T-helper 2 cell treated with Interferon-gamma antibody and Interleukin-4, amounts not matched to agents 100 ng/mL and 5 ng/mL, for 36 hours (primary cell): ENCODE results near the gene REL. TPM values are rescaled to one million over a fixed set of nuclear protein-coding genes. Genes with fewer than 3 reads are reported as not detected.
"Not testable (repeated sequence)": the region's sequence is repeated elsewhere in the genome, so short reads cannot be mapped to it uniquely, and the experiment has no call there.

Experiments used
- intact Hi-C: fragments of 100-400 bp; cut with micrococcal nuclease; formaldehyde crosslinking; loops from one replicate; pipeline ENCODE4 v1.15.1; 2023
- total RNA-seq: library from RNA; stranded (reverse); gene quantifications from 2 replicates; pipeline ENCODE4 v1.2.3, GENCODE V29; 2022

The REL gene
- total RNA-seq, 1 donor from 2014 or later = 18.2 TPM

- intact Hi-C loops = no loop called here
These were observed 13.5 kb upstream of the REL start for GRCh38 chr2:60867848-60868247.

GRCh38 chr2:60868589-60869273 is 12.6 kb upstream of the REL start:
- intact Hi-C loops = no loop called here

- intact Hi-C loops = no loop called here
These were observed 8.9 kb upstream of the REL start for GRCh38 chr2:60872510-60872928.

GRCh38 chr2:60873381-60873780 is 8.0 kb upstream of the REL start:
- intact Hi-C loops = no loop called here

DNA sequence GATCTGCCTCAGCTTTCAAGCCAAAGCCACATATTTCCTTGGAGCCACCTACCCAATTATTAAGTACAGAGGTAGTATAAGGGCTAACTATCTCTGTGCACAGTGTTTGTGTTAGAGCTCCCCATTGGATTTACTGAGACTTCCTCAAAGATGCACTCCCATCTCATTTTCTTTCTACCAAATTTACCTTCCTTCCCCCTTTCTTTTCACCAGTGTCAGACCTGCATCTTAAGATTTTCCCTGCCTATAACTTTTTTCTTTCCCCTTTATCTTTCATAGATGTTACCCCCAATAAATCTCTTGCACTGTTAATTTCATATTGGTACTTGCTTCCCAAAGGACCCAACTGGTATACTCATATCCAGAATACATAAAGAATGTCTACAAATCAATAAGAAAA is 5.9 kb upstream of the REL start:
- intact Hi-C loops = no loop called here

GRCh38 chr2:60880643-60881046 is 729 bp upstream of the REL start:
- intact Hi-C loops = loop anchor here (1.0 to 10.0 kb wide), 9 partner anchors 61 to 814 kb away; partner anchors contain the start of genes PAPOLG, PEX13, SANBR and USP34

DNA sequence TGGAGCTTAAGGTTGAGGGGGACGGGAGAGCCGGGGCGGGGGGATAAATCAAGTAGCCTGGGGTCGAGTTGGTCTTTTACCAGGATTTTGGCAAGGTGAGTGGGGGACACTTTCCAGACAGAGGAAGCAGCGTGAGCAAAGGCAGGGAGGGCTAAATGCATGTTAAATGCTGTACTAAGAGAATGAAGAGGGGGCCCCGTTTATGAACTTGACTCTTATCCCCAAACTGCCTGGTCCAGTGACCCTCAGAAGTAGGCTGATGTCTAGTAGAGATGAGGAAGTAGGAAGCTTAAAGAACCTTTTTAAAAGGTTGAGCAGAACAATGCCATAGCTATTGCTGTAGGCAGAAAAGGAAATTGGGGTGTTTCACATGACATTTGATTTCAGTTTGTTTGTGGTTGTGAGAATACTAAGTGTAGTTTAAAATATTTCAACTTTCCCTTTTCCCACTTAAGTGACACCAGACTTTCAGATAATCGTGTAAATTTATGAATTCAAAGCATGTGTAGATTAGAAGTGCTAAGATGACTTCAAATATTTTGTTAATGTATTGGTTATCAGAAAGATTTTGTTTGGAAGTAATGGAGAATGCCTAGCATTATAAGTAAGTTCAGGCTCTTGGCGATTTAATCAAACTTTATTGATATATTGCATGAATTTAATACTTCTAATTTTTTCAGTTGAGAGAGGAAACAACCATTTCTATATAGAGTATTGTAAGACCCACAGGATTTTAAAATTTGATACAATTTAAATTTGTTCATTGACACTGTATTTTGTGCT is 1.8 kb downstream of the REL start:
- intact Hi-C loops = loop anchor here (2.0 to 10.0 kb wide), 4 partner anchors 82 to 812 kb away; partner anchors contain the start of gene USP34

GRCh38 chr2:60883896-60884295 is 2.5 kb downstream of the REL start:
- intact Hi-C loops = loop anchor here (2.0 to 10.0 kb wide), 4 partner anchors 81 to 811 kb away; partner anchors contain the start of gene USP34

DNA sequence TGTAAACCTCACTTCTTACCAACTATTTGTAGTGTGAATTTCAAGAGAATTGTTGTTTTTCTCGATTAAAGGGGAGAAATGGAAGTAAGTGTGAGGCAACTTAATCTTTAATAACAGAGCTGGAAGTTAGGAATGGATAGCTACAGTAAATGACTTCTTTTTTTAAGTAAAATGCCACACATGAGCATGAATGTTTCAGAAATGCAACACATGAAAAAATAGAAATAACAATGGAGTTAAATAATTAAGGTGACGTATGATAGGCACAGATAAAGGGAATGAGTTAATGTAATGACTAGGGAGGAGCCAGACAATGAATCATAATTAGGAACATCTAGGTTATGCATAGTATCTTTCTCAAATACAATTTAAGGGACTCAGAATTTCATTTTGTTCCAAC is 3.4 kb downstream of the REL start:
- intact Hi-C loops = loop anchor here (5.0 to 10.0 kb wide), 3 partner anchors 113 to 810 kb away; partner anchors contain the start of gene USP34

- intact Hi-C loops = loop anchor here (10.0 kb wide), 1 partner anchor 809 kb away; no protein-coding TSS in a partner anchor
These were observed 4.3 kb downstream of the REL start for GRCh38 chr2:60885683-60886082.

GRCh38 chr2:60886991-60887390 is 5.6 kb downstream of the REL start:
- intact Hi-C loops = loop anchor here (10.0 kb wide), 1 partner anchor 808 kb away; no protein-coding TSS in a partner anchor

DNA sequence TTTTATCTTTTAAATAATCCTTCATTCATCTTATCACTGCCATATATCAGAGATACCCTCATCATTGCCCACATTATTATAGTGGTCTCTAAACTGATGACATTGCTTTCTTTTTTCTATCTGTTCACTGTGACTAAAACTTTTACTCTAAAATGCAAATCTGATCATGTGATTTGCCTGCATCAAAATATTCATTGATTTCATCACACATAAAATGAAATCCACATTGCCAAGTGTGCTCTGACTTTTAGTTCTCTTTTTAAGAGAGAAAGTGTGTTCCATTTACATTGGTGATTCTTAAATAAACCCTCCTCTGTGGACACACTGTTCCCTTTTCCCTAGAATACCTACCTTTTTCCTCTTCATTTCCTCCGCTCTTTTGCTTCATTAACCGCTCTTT is 7.5 kb downstream of the REL start:
- intact Hi-C loops = loop anchor here (10.0 kb wide), 1 partner anchor 806 kb away; no protein-coding TSS in a partner anchor

DNA sequence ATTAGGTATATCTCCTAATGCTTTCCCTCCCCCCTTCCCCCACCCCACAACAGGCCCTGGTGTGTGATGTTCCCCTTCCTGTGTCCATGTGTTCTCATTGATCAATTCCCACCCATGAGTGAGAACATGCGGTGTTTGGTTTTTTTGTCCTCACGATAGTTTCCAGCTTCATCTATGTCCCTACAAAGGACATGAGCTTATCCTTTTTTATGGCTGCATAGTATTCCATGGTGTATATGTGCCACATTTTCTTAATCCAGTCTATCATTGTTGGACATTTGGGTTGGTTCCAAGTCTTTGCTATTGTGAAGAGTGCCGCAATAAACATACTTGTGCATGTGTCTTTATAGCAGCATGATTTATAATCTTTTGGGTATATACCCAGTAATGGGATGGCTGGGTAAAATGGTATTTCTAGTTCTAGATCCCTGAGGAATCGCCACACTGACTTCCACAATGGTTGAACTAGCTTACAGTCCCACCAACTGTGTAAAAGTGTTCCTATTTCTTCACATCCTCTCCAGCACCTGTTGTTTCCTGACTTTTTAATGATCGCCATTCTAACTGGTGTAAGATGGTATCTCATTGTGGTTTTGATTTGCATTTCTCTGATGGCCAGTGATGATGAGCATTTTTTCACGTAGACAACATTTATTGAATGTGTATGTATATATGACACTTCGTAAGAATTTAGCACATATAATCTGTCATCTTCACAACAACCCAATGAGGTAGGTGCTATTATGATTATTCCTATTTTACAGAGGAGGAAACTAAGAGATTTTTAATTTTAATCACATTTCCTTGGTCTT is 8.4 kb downstream of the REL start:
- intact Hi-C loops = loop anchor here (10.0 kb wide), 1 partner anchor 805 kb away; no protein-coding TSS in a partner anchor

DNA sequence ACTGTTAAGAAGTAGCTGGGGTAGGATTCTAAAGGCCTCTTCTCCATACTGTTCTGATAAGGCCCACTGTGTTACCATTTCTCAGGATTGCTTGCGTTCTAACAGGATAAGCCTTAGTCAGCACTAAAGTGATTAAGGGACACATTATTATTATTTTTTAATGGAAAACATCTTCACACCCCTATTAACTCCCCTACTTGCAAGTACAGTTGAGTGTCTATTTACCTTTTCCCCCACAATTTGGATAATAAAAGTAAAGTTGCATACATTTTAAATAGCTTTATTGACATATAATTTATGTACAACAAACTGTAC is 9.0 kb downstream of the REL start:
- intact Hi-C loops = no loop called here

DNA sequence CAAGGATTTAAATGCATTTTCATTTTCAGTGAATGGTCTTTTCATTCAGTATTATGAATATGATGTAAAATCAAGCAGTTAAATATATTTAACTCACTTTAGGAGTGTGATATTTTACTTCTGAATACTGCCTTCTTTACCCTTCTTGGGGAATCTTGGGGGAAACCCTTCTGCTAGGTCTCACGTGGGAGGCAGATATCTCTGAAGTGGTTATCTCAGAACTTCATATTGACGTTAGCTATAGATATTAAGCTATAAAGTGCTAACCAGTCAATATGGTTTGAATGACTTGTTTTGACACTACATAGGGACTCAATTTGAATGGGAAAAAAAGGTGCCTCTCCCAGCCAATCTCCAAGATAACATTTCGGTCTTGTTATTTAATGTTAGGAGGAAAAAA is 9.8 kb downstream of the REL start:
- intact Hi-C loops = no loop called here

- intact Hi-C loops = no loop called here
These were observed 17.2 kb downstream of the REL start for GRCh38 chr2:60898567-60898966.

DNA sequence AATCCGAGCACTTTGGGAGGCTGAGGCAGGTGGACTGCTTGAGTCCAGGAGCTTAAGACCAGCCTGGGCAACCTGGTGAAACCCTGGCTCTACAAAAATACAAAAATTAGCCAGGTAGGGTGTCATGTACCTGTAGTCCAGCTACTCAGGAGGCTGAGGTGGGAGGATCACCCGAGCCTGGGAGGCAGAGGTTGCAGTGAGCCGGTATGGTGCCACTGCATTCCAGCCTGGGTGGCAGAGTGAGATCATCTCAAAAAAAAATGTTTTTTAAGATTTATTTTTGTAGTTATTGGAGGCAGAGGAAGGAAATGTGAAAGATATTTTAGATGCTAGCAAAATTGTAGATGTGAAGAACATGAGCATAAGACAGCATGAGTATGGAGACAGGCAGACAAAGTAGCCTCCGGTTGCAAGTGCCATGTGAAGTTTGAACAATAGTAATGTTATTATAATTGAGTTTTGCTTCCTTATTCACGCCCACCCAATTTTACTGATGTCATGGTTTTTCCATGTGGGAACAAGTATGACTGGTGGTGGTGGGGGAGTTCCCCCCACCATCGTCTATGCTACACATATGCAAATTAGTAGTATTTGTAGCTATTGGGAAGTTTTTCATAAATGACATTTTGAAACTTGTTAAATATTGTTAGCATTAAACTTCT is 18.0 kb downstream of the REL start:
- intact Hi-C loops = no loop called here

- intact Hi-C loops = no loop called here
These were observed 18.5 kb downstream of the REL start for GRCh38 chr2:60899892-60900249.

GRCh38 chr2:60901296-60901695 is 19.9 kb downstream of the REL start:
- intact Hi-C loops = not testable (repeated sequence)

DNA sequence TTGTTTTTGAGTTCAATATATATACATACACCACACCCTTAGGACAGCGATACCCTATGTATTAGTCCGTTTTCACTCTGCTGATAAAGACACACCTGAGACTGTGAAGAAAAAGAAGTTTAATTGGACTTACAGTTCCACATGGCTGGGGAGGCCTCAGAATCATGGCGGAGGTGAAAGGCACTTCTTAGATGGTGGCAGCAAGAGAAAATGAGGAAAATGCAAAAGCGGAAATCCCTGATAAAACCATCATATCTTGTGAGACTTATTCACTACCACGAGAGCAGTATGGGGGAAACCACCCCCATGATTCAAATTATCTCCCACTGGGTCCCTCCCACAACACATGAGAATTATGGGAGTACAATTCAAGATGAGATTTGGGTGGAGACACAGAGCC is 24.5 kb downstream of the REL start:
- intact Hi-C loops = not testable (repeated sequence)

GRCh38 chr2:60906395-60906794 is 25.0 kb downstream of the REL start:
- intact Hi-C loops = no loop called here
